ENCODE results near the gene CAMTA1. TPM values are rescaled to one million over a fixed set of nuclear protein-coding genes. Genes with fewer than 3 reads are reported as not detected.

The CAMTA1 gene
- total and polyA plus RNA-seq, 2 experiments from 2014 or later = 89.0 to 145 TPM

GRCh38 chr1:7199077-7199779, 414.0 kb downstream of the CAMTA1 start:
- 56% methylated on average over 27 of the region's 27 CpGs for WGBS (ENCODE audit: low lambda C conversion rate, missing lambda C conversion rate)
- H2AFZ ChIP-seq = no peak overlapping the region
- no peaks in the 10 kb centered on the region for H4K20me1 ChIP-seq (ENCODE audit: insufficient read depth, poor library complexity, severe bottlenecking)
- H3K9me2 ChIP-seq (replicated peaks; ENCODE audit: insufficient read depth) = no peaks in the 10 kb centered on the region
- H3K36me3 ChIP-seq (replicated peaks; ENCODE audit: insufficient read depth, low read depth) = no peaks in the 10 kb centered on the region
- no peaks in the 10 kb centered on the region for H3K4me1 ChIP-seq (ENCODE audit: insufficient read depth)
- no peaks in the 10 kb centered on the region for H3K9me3 ChIP-seq (ENCODE audit: low read depth)
- H3K4me3 ChIP-seq = no peak overlapping the region
- no peak overlapping the region for H3K4me2 ChIP-seq
- DNase-seq (ENCODE audit: low spot score) = no peak
- H3K79me2 ChIP-seq = no peaks in the 10 kb centered on the region
- no peak for TF ChIP-seq EZH2phosphoT487 (IDR thresholded peaks at IDR 0.05; ENCODE audit: low read depth, severe bottlenecking, unreplicated experiment)
- TF ChIP-seq EZH2 (IDR thresholded peaks at IDR 0.05; ENCODE audit: borderline replicate concordance) = no peak
- no peak for TF ChIP-seq CTCF (IDR thresholded peaks at IDR 0.05; ENCODE audit: poor library complexity)
- no peak overlapping the region for H3K27ac ChIP-seq
- H3K27me3 ChIP-seq = peaks cover 15% of the 10 kb centered on the region

GRCh38 chr1:7207875-7208646, 422.8 kb downstream of the CAMTA1 start:
- Histone ChIP-seq H2AFZ (no peak overlapping the region), H4K20me1 (ENCODE audit: insufficient read depth, poor library complexity, severe bottlenecking) (no peaks in the 10 kb centered on the region), H3K9me2 (replicated peaks; ENCODE audit: insufficient read depth) (no peaks in the 10 kb centered on the region), H3K4me2 (no peak overlapping the region), H3K27me3 (peaks cover 17% of the 10 kb centered on the region), H3K79me2 (no peaks in the 10 kb centered on the region), H3K27ac (no peak overlapping the region), H3K4me1 (ENCODE audit: insufficient read depth) (no peaks in the 10 kb centered on the region), H3K36me3 (replicated peaks; ENCODE audit: insufficient read depth, low read depth) (no peaks in the 10 kb centered on the region), H3K9me3 (ENCODE audit: low read depth) (no peaks in the 10 kb centered on the region), H3K4me3 (no peak overlapping the region)
- TF ChIP-seq EZH2 (IDR thresholded peaks at IDR 0.05; ENCODE audit: borderline replicate concordance) (no peak), CTCF (IDR thresholded peaks at IDR 0.05; ENCODE audit: poor library complexity) (peak; percentile 57)
- WGBS (ENCODE audit: low lambda C conversion rate, missing lambda C conversion rate) = 38% methylated on average over 6 of the region's 6 CpGs
- DNase-seq (ENCODE audit: low spot score) = peak; percentile 71

- Histone ChIP-seq H4K20me1 (ENCODE audit: insufficient read depth, poor library complexity, severe bottlenecking) (no peaks in the 10 kb centered on the region), H3K9me2 (replicated peaks; ENCODE audit: insufficient read depth) (no peaks in the 10 kb centered on the region), H2AFZ (no peak overlapping the region), H3K79me2 (no peaks in the 10 kb centered on the region), H3K27ac (no peak overlapping the region), H3K27me3 (peaks cover 18% of the 10 kb centered on the region), H3K4me1 (ENCODE audit: insufficient read depth) (no peaks in the 10 kb centered on the region), H3K4me2 (no peak overlapping the region), H3K9me3 (ENCODE audit: low read depth) (no peaks in the 10 kb centered on the region), H3K36me3 (replicated peaks; ENCODE audit: insufficient read depth, low read depth) (no peaks in the 10 kb centered on the region), H3K4me3 (no peak overlapping the region)
- TF ChIP-seq EZH2phosphoT487 (IDR thresholded peaks at IDR 0.05; ENCODE audit: low read depth, severe bottlenecking, unreplicated experiment) (no peak), EZH2 (IDR thresholded peaks at IDR 0.05; ENCODE audit: borderline replicate concordance) (no peak), CTCF (IDR thresholded peaks at IDR 0.05; ENCODE audit: poor library complexity) (no peak)
- DNase-seq (ENCODE audit: low spot score) = no peak
- WGBS (ENCODE audit: low lambda C conversion rate, missing lambda C conversion rate) = 85% methylated on average over 7 of the region's 7 CpGs
Measured at GRCh38 chr1:7208647-7209180, 423.5 kb downstream of the CAMTA1 start.

All from hepatocyte (in vitro differentiated cells).